Ovary (tissue), 9 donors: ENCODE measurements around the gene OSBPL2. TPM values are rescaled to one million over a fixed set of nuclear protein-coding genes. Genes with fewer than 3 reads are reported as not detected.

Source experiments
- DNase-seq, 5 donors: peaks; one replicate each; pipeline ENCODE4 v3.0.0-alpha.2; 2019 to 2020
- H3K27ac ChIP-seq, 2 donors: fragments of 200-600 bp; one replicate each; pipeline versions ENCODE4 v1.5.1 to v1.8.0; 2019 to 2022
- H3K27me3 ChIP-seq: fragments of 200-600 bp; one replicate; pipeline ENCODE4 v1.8.0; 2022
- H3K36me3 ChIP-seq: fragments of 200-600 bp; sonication (generic); one replicate; pipeline ENCODE4 v1.5.1; 2019
- H3K4me1 ChIP-seq: one replicate; pipeline ENCODE4 v1.8.1; 2013; ENCODE audit warnings: mild to moderate bottlenecking, moderate library complexity; ENCODE audit not compliant: insufficient read depth
- H3K4me3 ChIP-seq: fragments of 200-600 bp; sonication (generic); one replicate; pipeline ENCODE4 v1.5.1; 2017
- H3K9me3 ChIP-seq, 2 donors: fragments of 200-600 bp in 1 of 2; sonication (generic) in 1 of 2; one replicate each; pipeline versions ENCODE4 v1.5.1 to v1.8.1; 2013 to 2019; ENCODE audit warnings: mild to moderate bottlenecking in 1 of 2, moderate library complexity in 1 of 2
- CTCF ChIP-seq, 3 donors: fragments of 450-650 bp in 2 of 3; fragments of 200-600 bp in 1 of 3; IDR thresholded peaks; one replicate each; pipeline versions ENCODE4 v1.5.1 to v1.8.0; 2016 to 2022; ENCODE audit warnings: antibody characterized with exemption in 3 of 3, mild to moderate bottlenecking in 1 of 3
- EP300 ChIP-seq: sonication (generic); formaldehyde crosslinking; IDR thresholded peaks from one replicate; pipeline ENCODE4 v1.6.1; 2017; ENCODE audit warnings: antibody characterized with exemption
- POLR2A ChIP-seq: fragments of 450-650 bp; IDR thresholded peaks from one replicate; pipeline ENCODE4 v1.6.1; 2017; ENCODE audit warnings: antibody characterized with exemption, mild to moderate bottlenecking, moderate library complexity
- WGBS, 3 donors: extraction: QIAGEN DNeasy Blood & Tissue Kit in 1 of 3; methylation state at CpG; one replicate each; pipeline versions ENCODE4 v1.1.5 to v1.1.7; 2013 to 2017; 5-methylcytosine and 5-hydroxymethylcytosine counted together
- intact Hi-C, 4 donors: fragments of 100-400 bp; cut with DNase I; formaldehyde crosslinking; loops; one replicate each; pipeline versions ENCODE4 v1.11.0 to v1.15.1; 2022 to 2023
- polyA plus RNA-seq, 2 donors: library from polyadenylated mRNA; stranded (reverse); fragments of 200-250 nt in 1 of 2; fragments of 350-450 nt in 1 of 2; fragmentation: Illumina TruSeq in 1 of 2; extraction: RNeasy Lipid Tissue Mini Kit (QIAGEN cat#74804) in 1 of 2; gene quantifications; one replicate each; pipeline ENCODE4 v1.2.3, GENCODE V29; 2013 to 2014
- total RNA-seq, 7 donors: library from RNA; depleted of rRNA in 2 of 7; stranded (reverse); fragments of >200 nt in 2 of 7; fragmentation: NEBNext Ultra II Directional in 3 of 7; extraction: Animal tissue kit (Norgen Biotek cat#: 25700) in 3 of 7; gene quantifications; one replicate each; pipeline versions ENCODE4 v1.1.0 to v1.2.4, GENCODE V29; 2016 to 2023
- donor health status: DM: no; HTN: no; CAD: no; lungs with moderate emphysema.
- donor health status: DM: no; HTN: no; CAD: no.
- donor health status: Bipolar disorder and iron deficiency.
- donor health status: DM: yes; HTN: yes; CAD: no.
- donor health status: DM: no; HTN: no; CAD: no.
- donor health status: DM: yes; HTN: yes; CAD: no.

OSBPL2 gene
- total and polyA plus RNA-seq, 9 donors = 14.2 to 42.2 (median 34.4) TPM

- H3K4me3 ChIP-seq = no peak overlapping the region
- no peak for TF ChIP-seq EP300
- TF ChIP-seq POLR2A = no peak
- TF ChIP-seq CTCF (IDR thresholded peaks at IDR 0.05) = no peak
- no peaks in the 10 kb centered on the region for H3K27me3 ChIP-seq
- no peaks in the 10 kb centered on the region for H3K9me3 ChIP-seq
- no peak for DNase-seq
- no peaks in the 10 kb centered on the region for H3K4me1 ChIP-seq
- WGBS, 3 donors = 77 to 80% (median 79%) methylated on average over 30 of the region's 30 CpGs
- no peak overlapping the region for H3K27ac ChIP-seq
- intact Hi-C loops = no loop called here
- no peaks in the 10 kb centered on the region for H3K36me3 ChIP-seq
Measured at GRCh38 chr20:62296724-62297448, 58.6 kb downstream of the OSBPL2 start.

GRCh38 chr20:62297449-62298227 is 59.3 kb downstream of the OSBPL2 start:
- DNase-seq = no peak
- intact Hi-C loops = no loop called here
- no peak for TF ChIP-seq EP300
- TF ChIP-seq CTCF (IDR thresholded peaks at IDR 0.05) = no peak
- no peak for TF ChIP-seq POLR2A
- H3K9me3 ChIP-seq = no peaks in the 10 kb centered on the region
- 84 to 88% (median 85%) methylated on average over 27 to 29 of the region's 29 CpGs for WGBS, 3 donors
- no peaks in the 10 kb centered on the region for H3K27me3 ChIP-seq
- H3K4me1 ChIP-seq = no peaks in the 10 kb centered on the region
- H3K36me3 ChIP-seq = no peaks in the 10 kb centered on the region
- H3K4me3 ChIP-seq = no peak overlapping the region
- H3K27ac ChIP-seq = no peak overlapping the region

GRCh38 chr20:62298577-62299249 is 60.4 kb downstream of the OSBPL2 start:
- no peaks in the 10 kb centered on the region for H3K27me3 ChIP-seq
- WGBS, 3 donors = 84 to 88% (median 87%) methylated on average over 33 of the region's 33 CpGs
- TF ChIP-seq CTCF (IDR thresholded peaks at IDR 0.05) (no peak), POLR2A (no peak), EP300 (no peak)
- DNase-seq = no peak
- no peak overlapping the region for H3K4me3 ChIP-seq
- intact Hi-C loops = no loop called here
- no peaks in the 10 kb centered on the region for H3K9me3 ChIP-seq
- no peaks in the 10 kb centered on the region for H3K36me3 ChIP-seq
- no peak overlapping the region for H3K27ac ChIP-seq
- H3K4me1 ChIP-seq = peaks cover 4% of the 10 kb centered on the region

GRCh38 chr20:62299666-62300236 is 61.4 kb downstream of the OSBPL2 start:
- Histone ChIP-seq H3K27me3 (no peaks in the 10 kb centered on the region), H3K9me3 (no peaks in the 10 kb centered on the region), H3K4me1 (peaks cover 11% of the 10 kb centered on the region), H3K4me3 (no peak overlapping the region), H3K36me3 (no peaks in the 10 kb centered on the region), H3K27ac (no peak overlapping the region)
- DNase-seq = no peak
- TF ChIP-seq CTCF (IDR thresholded peaks at IDR 0.05) (no peak), EP300 (no peak), POLR2A (no peak)
- intact Hi-C loops = loop anchor here in 3 of 4 donors (2.0 to 10.0 kb wide), 6 partner anchors 65 to 493 kb away; partner anchors contain the start of gene LAMA5 (in 1 of the 3)
- 52 to 66% (median 60%) methylated on average over 12 of the region's 12 CpGs for WGBS, 3 donors
